Hippocampal formation (tissue), 2 donors: ENCODE data around the gene RPL18.
"Not testable (repeated sequence)": the region's sequence is repeated elsewhere in the genome, so short reads cannot be mapped to it uniquely, and the experiment has no call there.

Experiments
- DNase-seq, 2 donors: peaks; one replicate each; lab custom pipeline; 2025; lab: John Stamatoyannopoulos, UW

The RPL18 gene

DNA sequence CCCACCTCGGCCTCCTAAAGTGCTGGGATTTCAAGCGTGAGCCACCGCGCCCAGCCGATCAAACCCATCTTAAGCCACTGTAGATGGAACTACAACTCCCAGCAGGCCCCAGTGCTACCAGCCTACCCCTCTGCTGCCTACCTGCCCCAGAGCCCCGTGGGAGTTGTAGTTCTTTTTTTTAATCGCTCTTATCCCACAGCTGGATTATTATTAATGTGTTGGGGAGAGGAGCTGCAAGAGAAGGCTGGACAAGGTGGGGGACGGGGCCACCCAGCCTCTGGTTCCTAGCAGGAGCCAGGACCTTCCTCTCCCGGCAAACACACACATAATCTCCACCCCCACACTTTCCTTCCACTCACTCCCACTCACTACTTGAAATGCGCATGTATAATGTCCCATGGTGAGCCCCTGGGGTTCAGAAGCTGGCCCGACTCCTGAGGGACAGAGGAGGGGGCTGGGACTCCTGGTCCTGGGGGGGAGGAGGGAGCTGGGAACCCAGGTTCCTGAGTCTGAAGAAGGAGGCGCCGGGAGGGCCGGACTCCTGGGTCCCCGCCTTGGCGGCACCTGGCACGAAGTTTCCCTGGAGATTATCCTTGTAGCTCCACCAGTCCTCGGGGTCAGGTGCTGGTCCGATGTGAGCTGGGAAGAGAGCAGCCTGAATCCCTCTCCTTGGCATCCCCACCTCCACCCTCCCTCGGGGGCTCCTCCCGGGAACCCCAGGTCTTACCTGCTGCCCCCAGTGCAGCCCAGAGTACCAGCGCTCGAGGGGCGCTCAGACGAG, 26.1 kb upstream of the RPL18 start:
- DNase-seq: peak; percentile 70 to 87

DNA sequence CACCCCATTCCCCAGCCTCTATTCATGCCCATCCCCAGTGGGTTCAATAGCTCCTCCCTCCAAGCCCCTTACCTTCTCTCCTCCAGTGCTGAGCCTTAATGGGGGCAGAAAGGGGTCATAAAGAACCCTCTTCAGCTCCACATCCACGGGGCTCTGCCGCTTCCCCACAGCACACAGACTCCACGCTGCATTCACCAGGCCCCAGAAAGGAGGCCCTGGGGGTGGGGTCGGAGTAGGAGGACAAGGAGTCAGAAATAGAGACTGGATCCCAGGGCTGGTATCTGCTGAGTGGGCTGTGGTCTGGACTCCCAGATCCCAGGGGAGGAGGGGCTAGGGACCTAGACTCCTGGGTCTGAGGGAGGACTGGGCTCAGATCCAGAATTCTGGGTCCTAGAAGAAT, 25.4 kb upstream of the RPL18 start:
- DNase-seq: peak in 1 of 2 donors; percentile 61

DNA sequence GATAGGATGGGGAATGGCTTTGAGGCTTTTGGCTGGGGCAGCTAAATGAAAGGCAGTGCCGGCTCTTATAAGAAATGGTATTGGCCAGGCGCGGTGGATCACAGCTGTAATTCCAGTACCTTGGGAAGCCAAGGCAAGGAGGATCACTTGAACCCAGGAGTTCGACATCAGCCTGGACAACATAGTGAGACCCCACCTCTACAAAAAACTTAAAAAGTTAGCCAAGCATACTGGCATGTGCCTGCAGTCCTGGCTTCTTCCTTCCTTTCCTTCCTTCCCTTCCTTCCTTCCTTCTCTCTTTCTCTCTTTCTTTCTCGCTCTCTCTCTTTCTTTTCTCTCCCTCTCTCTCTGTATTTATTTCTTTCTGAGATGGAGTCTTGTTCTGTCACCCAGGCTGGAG, 23.9 kb upstream of the RPL18 start:
- no peak for DNase-seq

DNA sequence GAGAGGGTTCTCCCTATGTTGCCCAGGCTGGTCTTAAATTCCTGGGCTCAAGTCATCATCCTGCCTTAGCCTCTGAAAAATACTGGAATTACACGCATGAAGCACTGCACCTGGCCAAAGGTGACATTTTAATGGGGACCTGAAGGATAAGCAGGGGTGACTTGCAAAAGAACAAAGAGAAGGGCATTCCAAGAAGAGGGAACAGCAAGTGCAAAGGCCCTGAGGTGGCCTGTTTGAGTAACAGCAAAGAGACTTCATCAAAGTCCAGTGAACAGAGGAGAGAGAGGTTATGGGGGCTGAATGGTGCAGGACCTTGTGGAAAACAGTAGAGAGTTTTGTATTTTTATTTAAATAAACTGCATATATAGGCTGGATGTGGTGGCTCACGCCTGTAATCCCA, 22.9 kb upstream of the RPL18 start:
- DNase-seq: no peak

DNA sequence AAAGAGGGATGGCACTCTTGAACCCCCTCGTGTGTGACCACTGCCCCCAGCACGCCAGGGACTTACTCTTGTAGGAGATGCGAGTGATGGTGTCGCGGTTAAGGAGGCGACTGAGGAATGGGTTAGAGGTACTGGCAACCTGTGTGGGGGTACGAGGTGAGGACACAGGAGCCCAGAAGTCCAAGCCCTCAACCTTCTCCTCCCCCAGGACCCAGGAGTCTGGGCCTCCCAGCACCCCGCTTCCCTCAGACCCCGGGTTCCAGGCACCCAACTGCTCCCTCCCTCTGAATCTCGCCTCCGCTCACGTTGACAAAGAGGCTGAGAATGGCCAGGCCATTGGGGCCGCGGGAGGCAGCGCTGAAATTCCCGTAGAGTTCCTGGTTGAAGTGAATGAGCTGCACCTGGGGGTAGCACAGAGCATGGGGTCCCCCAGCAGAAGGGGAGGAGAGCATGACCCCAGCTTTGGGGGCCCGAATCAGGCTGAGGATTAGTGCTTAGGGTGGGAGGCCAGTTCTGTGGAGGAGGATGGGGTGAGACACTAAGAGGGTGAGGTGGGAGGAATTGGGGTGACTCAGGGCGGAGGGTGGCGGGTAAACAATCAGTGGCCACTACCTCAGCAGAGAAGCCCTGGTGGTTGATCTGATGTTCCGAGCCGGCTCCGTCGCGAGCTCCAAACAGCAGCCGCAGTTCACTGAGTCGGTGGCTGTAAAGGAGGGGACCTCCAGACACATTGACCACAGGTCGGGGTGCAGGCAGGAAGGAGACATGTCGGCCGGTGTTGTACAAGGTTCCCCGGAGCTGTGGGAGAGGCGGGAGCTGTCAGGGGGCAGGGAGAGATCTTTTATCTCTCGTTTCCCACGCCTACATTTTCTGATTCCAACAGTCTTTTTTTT, 20.8 kb upstream of the RPL18 start:
- DNase-seq: no peak

DNA sequence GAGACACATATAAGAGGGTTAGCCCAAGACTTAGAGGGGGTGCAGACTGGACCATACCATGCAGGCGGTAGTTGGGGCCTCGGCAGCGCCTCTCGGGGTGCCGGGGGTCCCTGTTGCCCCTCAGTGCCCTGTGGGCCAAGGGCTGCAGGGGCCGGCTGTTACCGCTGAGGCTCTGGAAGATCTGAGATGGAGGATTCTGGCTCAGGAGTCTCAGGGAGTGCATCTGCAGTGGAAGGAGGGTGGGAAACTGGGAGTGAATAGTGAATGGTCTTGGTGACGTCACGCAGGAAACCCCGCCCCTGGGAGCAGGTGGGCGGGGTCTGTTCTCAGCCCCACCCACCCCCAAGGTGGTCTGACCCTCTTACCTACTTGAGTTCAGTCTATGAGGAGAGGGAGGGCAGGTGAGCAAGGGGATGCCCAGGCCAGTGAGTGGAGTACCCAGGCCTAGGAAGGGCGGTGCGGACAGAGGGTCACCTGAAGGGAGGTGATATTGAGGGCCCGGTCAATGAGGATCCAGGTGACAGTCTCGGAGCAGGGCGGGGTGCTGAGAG, 19.9 kb upstream of the RPL18 start:
- DNase-seq: no peak

DNA sequence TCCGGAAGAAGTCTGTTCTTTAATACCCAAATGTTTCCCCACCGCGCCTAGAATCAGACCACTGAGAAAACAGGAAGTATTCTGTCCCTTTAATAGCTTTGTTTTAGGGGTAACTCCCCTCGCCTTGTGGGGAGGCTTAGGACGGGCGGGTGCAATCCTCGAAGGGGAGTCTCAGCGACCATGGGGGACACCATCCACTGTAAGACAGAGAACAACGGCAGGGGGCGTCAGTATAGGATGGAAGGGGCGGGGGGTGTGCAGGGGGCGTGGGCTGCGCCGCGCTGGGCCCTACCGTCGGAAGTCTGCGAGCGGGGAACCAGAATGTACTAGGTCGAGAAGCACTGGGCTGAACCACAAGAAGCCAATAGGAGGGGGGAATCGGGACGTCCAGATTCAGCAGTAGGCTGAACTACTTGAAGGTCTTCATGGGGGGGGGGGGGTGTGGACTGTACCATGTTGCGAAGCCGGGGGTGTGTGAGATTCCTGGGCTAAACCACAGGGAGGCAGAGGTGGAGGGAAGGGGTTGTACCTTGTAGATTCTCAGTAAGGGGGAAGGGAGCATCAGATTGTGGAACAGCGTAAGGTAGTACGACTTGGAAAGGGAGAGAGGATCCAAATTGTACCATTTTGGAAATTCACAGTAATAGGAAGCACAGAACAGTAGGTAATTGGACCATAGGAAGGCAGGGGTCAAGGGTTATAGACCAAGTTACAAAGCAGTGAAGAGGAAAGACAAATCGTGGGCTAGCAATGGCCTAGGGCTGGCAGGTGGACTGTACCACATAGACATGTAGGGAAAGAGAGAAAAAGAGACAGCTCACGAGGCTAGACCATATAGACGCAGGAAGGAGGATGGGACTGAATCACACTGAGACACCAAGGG, 19.2 kb upstream of the RPL18 start:
- DNase-seq: peak; percentile 81 to 91

DNA sequence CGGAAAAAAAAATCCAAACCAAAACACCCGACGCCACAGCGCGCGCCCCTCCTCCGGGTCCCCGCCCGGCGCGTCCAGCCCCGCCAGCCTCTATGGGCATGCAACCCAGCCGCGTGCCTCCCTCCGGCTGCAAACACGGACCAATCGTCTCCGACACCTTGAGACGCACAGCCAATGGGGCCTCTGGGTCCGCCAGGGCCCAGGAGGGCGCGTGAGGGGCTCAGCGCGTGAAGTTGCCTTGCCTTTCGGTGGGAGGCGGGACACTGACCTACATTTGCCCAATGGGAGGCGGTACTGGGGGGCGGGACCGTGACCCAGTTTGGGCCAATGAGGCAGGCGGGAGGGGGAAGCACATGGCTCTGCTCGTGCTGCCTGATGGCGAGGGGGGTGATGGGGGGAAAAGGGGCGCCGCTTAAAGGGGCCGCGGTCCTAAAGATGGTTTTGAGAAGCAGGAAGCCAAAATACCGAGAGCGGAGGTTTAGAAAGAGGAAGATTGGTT, 18.5 kb upstream of the RPL18 start:
- peak; percentile 98 to 99 for DNase-seq

DNA sequence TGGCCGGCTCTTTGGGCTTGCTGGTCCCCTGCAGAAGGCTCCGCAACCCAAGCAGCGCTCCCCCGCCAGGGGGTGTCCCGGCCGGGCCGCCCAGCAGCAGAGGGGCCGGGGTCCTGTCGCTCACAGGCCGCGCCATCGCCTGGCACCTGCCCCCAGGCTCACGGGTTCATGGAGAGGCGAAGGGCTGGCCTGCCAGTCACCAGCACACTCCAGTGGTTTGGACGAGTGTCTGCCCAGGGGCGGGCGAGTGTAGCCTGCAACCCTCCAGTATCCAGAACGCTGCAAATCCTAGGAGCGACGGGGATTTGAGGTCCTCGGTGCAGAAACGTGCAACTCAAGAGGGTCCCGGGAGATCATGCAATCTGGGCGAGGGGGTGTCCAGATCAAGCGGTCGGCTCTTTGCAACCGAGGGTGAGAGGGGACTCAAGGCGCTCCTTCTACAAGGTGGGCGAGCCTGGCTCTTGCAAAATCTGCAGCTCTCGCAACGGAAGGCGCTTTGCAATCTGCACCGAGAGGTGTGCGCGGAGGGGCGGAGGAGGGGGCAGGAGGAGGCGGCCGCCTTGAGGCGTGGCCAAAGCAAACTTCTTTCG, 18.0 kb upstream of the RPL18 start, which contains the start of gene DBP:
Gene DBP, minus strand, starts transcription at position 521 of the 590 bp plus-strand sequence. Its CDS starts 385 bp downstream, at position 136.
- peak; percentile 74 for DNase-seq

DNA sequence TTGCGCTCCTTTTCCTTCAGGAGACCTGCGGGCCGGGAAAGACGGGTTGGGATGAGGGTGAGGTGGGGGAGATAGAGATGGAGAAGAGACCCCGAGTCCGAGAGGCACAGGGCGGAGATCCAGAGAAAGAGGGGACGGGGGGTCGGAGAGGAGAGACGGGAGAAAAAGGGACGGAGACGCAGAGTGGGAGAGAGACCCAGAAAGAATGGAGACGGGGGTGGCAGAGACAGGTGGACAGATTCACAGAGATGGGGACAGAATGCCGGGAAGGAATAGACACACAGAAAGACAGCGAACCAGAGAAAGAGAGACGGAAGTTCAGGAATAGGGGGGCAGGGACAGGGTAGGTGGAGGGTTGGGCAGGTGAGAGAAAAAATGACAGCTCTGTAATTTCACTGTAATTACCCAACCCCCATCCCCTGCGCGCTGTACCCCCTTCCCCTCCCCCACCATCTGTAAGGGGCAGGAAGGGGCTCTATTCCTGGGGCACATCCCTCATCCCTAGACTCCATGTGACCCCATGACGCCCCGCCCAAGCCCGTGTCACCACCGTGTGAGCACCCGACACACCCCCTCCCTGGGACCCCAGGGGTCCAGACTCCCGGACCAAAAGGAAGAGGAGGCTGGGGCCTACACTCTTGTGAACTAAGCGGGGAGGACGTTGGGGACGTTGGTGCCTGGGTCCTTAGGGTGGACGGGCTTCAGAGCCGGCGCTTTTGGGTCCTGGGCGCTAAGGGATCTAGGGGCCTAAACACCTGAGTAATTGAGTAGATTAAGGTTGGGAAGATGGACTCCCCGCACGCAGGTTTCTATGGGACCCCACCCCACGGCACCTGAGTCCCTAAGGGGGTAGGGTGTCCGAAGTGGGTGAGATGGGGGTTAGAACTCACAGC, 17.2 kb upstream of the RPL18 start:
- peak in 1 of 2 donors; percentile 23 for DNase-seq

DNA sequence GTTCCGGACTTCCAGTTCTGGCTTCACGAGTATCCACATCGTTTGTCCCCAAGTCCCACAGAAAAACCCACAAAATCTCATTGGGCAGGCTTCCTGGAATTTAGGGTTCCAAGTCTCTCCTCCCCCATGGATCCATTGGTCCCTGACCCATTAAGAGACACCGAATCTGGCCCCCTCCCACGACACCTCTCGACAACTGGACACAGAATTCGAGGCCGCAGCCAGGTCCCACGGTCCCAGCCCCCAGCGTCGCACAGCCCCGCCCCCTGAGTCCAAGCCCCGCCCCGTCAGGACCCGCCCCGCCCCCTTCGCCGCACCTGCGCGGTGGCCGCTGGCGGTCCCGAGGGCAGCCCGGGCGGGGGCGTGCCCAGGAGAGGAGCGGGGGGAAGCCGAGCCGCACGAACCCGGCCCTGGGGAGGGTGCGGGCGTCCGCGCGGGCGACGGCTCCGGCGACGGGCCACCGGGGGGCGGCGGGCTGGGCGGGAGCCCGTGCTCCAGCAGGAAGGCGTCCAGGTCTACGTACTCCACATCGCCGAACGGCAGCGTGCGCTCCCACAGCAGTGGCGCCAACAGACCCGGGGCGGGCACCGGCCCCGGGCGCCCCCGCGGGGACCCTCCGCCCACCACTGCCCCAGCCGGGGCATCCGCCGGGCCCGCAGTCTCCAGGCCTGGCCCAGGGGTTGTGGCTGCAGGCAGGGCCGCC, 16.4 kb upstream of the RPL18 start:
- DNase-seq: peak in 1 of 2 donors; percentile 48

DNA sequence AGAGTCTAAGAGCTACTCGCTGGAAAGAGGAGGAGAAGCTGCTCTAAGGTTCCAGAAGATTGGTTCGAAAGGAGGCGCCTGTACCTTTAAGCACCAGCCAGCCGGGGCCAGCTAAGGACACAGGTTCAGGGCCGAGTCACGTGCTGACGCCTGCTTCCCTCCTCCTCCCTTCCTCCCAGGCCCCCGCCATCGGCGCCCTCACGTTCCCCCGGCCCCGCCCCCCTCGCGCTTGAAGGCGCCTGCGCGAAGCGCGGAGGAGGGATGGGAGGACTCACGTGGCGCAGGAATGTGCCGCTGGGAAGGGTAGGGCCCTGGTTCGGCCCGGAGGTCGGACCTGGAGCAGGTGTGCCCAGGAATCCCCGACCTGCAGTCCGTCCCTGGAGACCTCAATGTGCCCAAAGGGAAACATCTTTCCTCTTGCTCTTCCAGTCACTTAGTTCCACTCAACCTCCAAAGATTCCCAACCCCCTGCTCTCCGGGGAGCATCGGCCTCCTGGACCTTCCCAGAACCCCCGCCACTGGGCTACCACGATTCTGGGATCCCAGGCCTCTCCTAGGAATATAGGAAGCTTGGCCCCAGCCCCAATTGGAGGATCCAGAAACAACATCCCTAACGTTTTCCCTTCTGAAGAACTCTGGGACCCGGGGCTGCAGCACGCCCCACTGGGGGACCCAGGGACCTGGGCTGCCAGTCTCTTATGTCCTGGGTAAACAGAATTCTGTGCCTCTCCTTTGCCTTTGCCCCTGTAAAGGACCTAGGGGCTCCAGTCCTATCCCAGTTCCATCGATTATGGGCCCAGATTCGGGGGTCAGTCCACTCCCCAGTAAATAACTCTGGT, 15.7 kb upstream of the RPL18 start:
- DNase-seq: peak; percentile 88 to 93

DNA sequence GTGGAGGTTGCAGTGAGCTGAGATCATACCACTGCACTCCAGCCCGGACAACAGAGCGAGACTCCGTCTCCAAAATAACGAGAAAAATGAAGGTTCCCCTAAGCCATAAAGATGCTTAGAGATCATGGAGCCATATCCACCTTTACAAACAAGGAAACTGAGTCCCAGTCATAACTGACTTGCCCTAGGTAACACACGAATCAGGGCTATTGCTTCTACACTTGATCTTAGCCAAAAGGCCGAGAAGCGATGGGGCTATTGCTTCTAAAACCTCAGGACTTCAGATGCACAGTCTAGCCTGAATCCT, 15.0 kb upstream of the RPL18 start:
- DNase-seq: no peak

DNA sequence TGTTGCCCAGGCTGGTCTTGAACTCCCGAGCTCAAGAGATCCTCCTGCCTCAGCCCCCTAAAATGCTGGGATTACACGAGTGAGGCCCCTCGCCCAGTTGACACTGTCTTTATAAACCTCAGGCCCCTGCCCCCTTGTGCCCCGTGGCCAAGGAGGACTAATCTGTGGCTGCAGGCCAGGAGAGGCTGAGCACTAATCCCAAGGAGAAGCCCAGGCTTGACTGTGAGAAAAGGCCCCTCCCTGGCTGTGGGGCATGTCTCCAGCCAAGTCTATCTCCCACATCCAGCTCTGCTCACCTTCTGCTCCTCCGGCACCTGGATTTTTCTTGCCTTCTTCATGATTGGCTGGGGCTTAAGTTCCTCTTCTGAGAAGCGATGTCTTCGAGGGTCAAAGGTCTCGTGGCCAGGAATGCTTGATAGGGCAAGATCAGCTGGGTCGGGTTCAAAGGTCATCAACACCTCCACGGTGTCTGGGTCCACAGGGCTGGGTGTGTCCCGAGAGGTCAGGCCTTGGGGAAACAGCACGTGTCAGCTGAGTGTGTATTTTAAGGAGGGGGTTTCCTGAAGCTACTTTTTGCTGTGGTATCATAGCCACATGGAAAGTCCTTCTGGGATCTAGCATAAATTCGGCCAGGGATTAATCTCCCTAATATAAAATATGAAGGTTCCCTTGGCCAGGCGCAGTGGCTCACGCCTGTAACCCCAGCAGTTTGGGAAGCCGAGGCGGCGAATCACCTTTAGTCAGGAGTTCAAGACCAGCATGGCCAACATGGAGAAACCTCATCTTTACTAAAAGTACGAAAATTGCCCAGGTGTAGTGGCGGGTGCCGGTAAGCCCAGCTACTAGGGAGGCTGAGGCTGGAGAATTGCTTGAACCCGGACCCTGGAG, 14.4 kb upstream of the RPL18 start:
- no peak for DNase-seq

DNA sequence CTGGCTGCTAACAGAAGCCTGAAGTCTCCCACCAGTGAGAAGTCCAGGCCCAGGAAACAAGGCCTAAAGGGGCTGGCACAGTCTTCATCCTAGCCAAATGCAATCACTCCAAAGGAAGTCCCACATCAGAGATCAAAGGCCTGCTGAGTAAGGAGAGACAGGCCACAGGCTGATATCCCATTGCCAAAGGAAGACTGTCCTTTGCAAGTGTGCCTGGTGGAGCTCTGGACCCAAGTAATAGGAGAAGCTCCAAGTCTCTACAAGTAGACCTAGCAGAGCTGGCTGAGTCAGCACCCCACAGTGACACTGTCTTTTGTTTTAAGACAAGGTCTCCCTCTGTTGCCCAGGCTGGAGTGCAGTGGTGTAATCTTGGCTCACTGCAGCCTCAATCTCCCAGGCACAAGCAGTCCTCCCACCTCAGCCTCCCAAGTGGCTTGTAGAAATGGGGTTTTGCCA, 13.7 kb upstream of the RPL18 start:
- DNase-seq: no peak

DNA sequence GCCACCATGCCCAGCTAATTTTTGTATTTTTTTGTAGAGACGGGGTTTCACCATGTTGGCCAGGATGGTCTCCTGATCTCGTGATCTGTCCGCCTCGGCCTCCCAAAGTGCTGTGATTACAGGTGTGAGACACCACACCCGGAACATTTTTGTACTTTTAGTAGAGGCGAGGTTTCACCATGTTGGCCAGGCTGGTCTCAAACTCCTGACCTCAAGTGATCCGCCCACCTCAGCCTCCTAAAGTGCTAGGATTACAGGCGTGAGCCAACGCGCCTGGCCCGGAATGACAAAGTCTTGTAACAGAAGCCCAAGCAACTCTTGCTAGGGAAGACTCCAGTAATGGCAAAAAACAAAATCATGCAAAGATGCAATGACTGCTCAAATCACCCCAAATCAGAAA, 13.3 kb upstream of the RPL18 start:
- not testable (repeated sequence) for DNase-seq

DNA sequence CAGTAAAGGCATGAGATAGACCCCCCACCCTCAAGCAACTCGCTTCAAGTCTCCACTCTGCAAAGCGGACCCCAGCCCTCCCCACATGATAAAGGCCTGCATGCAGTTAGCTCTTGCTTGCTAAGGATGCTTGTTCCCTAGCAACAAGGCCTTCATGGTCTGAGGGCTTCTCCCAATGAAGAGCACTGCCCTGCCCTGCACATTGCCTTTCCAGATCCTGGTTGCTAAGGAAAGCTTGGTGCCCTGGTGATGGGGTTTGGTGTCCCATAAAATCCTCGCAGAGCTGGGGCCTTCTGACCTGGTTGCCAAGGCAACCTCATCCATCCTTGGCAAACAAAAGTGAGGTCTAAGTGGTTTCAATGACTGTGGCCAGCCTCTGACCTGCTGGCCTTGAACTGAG, 12.2 kb upstream of the RPL18 start:
- no peak for DNase-seq
